Uterus (tissue), 2 donors: ENCODE results near the gene PLPP1.

Experiments used
- POLR2A ChIP-seq, 2 donors: fragments of 450-650 bp; IDR thresholded peaks; one replicate each; pipeline ENCODE4 v1.6.1; 2016; ENCODE audit warnings: antibody characterized with exemption in 2 of 2, mild to moderate bottlenecking in 1 of 2, moderate library complexity in 1 of 2
- TF ChIP-seq, protein P1 (sequence below), 4 experiments: fragments of 200-600 bp in 2 of 4; fragments of 450-650 bp in 2 of 4; sonication (generic) in 2 of 4; IDR thresholded peaks; one replicate each; pipeline ENCODE4 v1.5.1; 2016 to 2019; ENCODE audit warnings: antibody characterized with exemption in 4 of 4, mild to moderate bottlenecking in 2 of 4, moderate library complexity in 1 of 4

GRCh38 chr5:55551904-55552303 lies 17.1 kb upstream of the PLPP1 start:
- TF ChIP-seq POLR2A (IDR thresholded peaks at IDR 0.05), result no peak
- TF ChIP-seq, protein P1, sequence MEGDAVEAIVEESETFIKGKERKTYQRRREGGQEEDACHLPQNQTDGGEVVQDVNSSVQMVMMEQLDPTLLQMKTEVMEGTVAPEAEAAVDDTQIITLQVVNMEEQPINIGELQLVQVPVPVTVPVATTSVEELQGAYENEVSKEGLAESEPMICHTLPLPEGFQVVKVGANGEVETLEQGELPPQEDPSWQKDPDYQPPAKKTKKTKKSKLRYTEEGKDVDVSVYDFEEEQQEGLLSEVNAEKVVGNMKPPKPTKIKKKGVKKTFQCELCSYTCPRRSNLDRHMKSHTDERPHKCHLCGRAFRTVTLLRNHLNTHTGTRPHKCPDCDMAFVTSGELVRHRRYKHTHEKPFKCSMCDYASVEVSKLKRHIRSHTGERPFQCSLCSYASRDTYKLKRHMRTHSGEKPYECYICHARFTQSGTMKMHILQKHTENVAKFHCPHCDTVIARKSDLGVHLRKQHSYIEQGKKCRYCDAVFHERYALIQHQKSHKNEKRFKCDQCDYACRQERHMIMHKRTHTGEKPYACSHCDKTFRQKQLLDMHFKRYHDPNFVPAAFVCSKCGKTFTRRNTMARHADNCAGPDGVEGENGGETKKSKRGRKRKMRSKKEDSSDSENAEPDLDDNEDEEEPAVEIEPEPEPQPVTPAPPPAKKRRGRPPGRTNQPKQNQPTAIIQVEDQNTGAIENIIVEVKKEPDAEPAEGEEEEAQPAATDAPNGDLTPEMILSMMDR (IDR thresholded peaks at IDR 0.05), result no peak
